GM18508 (cell line): ENCODE results near the gene PLXNC1.
A peak's percentile ranks its signal among the peaks of the same experiment; 100 is the strongest.

Experiments used
- ATAC-seq: cut with Tn5 transposase; IDR thresholded peaks from one replicate; pipeline ENCODE4 v1.9.1; 2021; ENCODE audit warnings: moderate number of reproducible peaks; ENCODE audit not compliant: insufficient read depth, unreplicated experiment

The PLXNC1 gene

DNA sequence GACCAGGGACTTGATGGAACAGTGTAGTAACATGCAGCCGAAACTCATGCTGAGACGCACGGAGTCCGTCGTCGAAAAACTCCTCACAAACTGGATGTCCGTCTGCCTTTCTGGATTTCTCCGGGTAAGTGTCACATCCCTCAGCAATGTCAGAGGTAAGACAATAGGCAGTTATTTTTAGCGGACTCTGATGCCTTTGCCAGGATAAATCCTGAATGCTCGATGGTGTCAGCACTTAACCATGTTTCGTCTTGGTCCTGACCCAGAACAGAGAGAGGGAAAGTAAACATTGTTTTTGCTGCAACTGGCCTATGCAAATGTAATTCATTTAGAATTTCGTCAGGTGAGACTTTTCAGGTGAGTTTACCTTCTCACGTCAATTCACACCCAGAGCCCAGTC lies 112.3 kb downstream of the PLXNC1 start:
- ATAC-seq, result no peak

DNA sequence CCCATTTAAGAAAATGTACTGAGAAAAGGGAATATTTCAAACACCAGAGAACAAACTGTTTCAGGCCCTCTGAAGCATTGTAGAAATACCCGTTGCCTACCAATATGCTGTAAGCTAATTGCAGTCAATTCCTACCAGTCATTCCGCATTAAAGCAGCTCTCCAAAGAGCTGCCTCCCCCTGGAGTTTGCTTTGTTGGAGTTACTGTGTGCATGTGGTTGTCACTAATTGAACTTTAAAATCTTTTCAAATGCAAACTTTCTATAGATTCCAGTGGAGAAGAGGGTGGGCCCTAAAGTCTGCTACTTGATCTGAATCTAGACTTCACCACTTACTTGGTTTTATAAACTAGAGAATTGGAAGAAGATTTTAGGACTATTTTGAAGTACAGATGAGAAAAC lies 112.7 kb downstream of the PLXNC1 start:
- ATAC-seq, result no peak

DNA sequence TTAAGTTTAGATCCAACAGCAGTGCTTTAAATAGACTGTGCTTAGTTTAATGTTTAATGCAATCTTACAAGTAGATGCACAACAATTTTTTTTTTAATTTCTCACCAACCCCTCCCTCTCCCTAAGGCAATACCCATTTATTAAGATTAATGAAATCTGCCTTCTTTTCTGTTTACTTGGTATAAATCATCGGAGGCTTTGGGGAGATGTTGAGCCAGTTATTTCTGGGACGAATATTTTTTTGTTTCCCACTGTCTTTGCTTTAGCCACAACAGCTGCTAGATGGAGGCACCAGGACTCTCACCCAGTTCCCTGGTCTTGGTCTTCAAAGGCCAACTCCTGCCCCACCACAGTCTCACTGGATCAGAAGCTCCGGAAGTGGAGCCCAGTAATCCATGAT lies 113.4 kb downstream of the PLXNC1 start:
- no peak for ATAC-seq

DNA sequence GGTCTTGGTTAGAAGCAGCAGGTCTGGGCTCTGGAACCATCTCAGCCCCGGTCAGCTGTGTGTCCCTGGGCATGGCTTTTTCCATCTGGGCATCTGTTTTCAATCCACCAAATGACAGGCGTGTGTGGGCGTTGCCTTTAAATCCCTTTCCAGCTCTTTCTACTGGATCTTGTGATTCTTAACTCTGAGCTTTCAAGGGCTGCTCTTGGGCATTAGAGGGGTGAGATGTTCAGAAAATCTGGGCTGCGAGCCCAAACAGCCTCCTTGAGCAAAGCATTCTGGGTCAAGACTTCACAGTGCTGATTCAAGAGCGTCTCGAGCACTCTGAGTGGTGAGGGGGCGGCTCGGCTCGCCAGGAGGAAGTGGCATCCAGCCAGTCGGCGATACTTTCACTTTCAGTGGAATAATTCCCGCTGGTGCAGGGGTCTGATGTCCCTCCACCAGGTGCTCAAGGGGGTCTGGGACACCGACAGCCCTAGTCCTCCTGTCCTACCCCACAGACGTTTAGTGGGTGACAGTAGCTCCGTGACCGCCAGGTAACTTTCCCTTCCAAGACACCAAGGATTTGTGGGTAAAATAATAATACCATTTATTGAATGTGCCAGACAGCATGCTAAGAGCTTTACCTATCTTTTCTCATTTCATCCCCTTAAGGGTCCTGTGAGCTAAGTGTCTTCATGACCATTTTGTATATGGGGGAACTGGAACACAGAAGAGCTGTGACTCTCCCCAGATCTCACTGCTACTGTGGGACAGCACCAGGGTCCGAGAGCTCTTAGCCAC lies 114.0 kb downstream of the PLXNC1 start:
- peak; percentile 44 for ATAC-seq

DNA sequence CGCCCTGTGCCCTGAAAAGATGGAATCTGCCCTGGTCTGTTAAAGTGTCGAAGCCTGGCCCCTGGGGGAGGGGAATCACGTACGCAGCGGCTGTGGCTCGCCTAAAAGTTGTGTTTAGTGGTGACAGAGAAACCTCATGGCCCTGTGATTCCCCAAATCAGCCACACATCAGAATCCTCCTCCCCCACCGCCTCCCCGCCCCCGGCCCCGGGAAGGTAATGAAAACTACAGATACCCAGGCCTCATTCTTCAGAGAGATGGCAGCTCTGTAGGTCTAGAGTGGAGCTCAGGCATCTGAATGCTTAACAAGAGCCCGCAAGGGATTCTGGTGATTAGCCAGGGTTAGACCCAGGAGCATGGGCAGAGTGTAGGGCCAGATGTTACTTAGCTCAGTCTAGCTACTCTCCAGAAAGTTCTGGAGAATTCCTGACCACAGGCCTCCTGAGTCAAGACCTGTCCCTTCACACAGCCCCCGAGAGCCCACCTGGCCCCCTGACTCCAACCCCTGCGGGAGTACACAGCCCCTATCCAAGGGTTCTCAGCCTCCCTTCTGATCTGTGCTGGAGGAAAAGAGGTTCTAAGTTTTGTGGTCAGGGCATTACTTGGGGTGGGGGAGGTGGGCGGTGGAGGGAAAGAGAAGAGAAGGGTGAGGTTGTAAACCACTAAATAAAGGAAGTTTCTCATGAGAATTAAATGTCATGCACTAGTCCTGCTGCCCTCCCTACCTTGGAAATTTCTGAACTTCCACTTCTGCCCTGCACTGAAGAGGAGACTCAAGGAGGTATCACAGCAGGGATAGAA lies 114.8 kb downstream of the PLXNC1 start:
- ATAC-seq, result peak; percentile 35

DNA sequence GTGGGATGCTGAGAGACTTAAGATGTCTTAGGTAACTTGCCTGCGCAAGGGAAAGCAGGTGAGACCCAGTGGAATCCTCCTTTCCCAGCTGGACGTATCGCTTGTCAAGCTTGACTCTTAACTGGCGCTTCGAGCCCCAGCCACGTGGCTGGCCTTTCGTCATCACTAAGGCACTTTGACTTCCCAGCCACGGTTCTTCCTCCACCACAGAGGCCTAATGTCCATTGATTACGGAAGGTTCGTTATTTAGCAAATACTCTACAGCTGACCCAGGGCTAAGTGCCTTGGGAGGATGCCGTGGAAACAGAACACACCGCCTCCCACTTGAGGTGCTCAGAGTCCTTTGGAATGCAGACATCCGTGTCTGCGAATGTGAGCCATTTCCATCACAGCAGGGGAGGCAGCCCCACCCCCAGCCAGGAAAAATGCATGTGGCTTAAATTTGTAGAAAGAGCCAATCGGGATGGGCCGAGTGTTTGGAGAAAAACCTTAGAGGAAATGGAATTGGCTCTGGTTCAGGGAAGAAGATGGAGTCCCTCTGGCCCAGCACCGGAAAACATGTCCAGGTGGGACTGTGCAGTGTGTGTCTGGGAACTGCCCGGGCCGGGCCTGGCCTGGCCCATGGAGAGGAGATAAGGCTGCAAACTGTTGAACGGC lies 115.7 kb downstream of the PLXNC1 start:
- ATAC-seq, result no peak

DNA sequence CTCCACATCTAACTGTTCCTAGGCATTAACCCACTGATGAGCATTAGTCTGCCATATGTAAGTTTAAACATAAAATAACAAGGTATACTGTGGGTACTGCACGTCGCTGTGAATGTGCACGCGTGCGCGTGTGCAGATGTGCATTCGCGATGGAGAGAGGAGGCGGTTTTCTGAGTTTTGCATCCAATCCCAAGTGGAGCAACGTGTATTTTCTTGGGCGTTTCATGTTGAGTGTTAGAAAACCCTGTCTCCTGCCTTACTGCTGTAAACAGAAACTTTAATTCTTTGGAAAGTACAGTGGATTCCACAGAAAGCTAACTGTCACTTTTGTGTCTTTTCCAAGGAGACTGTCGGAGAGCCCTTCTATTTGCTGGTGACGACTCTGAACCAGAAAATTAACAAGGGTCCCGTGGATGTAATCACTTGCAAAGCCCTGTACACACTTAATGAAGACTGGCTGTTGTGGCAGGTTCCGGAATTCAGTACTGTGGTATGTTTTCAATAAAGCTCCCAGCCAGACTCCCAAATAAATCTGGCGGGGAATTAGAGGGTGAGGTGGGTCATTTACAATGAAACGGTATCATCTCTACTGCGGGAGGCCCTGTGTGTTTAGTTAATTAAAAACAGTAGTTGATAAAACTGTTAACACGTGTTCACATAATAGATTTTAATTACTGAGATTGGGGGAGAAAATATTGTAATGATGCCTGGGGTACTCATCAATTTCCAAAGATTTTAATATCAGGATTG lies 116.5 kb downstream of the PLXNC1 start:
- ATAC-seq, result no peak

DNA sequence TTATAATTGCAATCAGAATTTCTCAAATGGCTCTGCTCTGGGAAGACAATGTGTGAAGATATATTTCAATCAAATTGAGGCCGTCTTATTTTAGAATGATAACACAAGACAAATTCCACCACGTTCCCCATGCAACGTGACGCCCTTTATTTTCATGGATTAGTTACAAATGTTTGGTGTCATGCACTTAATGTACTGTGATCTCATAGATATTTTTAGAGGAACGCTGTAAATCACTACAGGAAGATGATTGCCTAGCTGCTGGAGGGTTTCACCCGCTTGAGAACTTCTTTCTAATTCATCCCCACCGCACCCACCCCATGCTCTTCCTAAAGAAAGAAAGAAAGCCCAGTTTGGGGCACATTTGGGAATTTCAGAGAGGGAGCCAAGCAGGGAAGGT lies 117.2 kb downstream of the PLXNC1 start:
- ATAC-seq, result no peak

DNA sequence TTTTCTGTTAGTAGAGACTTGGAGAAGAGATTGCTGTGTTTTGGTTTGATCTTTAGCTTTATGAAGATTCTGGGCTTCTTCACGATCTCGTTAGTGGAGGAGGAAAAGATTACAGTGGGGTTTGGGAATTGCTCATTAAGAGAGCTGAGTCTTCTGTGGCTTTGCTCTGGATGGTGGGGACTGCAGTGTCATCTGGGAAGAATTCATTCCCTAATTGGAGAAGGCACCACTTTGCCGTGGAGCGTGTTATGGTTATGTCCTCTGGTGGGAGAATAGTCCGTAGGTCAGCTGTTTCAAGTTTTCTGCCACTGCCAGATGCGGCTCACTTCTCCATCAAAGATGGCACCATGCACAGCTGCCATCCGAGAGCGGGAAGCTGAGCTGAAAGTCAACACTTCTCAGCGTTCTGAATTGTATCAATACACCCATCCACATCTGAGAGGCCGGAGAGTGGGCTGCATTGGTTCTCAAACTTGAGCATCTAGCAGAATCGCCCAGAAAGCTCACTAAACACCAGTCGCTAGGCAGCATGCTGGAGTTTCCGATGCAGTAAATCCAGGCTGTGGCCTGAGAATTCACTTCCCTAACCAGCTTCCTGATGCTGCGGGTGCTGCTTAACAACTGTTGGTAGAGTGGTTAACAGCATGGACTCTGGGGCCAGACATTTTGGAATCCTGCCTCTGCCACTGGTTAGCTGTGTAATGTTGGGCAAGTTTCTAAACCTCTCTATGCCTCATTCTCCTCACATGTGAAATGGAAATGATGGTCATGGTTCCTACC lies 117.8 kb downstream of the PLXNC1 start:
- no peak for ATAC-seq

DNA sequence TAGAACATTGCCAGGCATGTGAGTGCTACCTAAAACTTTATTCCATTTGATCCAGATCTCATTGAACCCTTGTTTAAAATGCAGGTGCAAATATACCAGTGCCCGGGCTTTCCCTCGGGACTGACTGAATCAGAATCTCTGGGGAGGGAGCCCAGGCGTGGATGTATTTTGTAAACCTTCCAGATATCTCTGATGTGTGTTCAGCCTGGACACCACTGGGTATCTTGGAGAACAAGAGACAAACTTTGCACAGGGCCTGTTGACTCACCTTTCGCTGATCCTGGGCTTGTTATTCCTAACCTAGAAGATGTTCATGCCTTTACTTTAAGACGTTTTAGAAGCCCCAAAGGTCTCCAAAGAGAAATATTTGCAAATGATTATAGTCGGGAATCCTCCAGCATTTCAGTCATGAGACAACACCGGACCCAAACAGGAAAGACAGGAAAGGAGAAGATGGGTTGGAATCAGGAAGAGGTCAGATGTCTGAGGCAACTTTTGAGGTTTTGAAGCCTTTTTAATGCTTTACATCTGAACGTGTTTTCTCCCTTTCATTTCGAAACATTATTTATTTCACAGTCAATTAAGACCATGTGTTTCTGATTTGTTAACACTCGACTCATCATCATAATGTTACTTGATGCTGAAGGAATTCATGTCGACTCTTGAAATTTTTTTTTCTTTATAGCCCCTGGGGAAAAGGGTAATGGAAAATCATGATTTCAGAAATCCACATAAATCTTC lies 118.6 kb downstream of the PLXNC1 start:
- ATAC-seq, result no peak

DNA sequence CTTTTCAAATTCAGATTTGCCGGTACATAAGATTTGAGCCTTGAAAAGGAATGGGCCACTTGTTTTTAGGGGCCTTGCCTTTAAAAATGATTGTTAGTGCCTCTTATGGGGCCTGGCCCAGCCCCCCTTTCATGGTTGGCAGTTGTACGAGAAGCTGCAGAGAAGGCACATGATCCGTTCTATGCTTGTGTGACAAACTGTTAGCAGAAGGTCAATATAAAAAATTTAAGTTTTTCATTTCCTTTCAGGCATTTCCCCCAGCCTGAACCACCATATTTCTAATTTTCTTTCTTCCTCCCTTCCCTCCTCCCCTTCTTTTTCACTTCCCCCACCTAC lies 119.1 kb downstream of the PLXNC1 start:
- ATAC-seq, result no peak

DNA sequence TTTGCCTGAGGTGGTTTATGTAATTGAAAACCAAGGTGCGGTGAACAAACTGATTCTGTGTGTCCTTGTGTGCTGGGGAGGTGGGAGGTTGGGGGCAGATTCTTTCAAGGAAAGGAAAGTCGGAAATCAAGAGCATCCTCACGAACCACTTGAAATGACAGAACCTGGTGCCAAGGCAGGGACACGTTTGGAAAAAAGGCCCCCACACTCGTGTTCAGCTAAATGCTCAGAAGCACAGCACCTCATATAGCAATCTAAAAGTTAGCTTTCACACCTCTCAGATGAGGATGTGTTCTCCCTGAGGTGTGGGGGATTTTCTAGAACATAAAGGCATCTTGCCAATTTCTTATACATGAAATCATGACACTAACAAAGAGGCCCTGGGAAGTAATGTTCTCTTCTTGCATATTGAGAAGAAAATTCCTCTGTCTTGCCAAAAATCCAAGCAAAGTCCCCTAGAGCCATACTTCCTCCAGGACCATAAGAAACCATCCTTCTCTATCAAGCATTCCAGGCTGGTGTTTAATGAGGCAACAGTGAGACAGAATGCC lies 119.6 kb downstream of the PLXNC1 start:
- no peak for ATAC-seq

DNA sequence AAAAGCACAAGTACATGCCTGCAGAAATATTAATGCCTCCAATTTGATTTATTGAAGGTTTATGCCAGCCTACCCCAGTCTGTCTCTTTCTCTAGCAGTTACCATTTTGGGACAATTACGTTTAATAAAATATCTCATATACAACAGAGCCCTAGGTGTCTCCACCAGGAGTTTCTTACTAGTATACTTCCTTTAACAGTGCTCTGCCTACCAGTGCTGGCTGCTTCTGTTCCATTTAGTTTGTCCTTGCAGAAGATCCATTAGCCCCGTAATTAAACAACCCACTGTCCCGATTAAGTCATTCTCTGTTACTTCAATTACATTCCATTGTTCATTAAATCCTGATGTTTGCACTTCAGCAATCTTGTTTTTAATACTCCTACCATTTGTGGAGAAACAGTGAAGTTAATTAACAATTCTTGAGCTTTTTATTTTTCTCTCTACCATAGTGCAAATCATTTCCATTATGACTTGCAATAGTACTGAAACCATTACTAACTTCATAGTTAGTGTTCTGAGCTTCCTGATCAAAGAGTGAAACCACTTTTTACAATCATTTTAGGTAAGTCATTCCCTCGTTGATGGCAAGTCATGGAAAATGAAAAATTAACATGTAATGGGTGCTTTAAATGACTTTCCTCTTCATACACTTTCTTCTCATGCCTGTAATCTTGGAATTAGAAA lies 121.1 kb downstream of the PLXNC1 start:
- ATAC-seq, result no peak

DNA sequence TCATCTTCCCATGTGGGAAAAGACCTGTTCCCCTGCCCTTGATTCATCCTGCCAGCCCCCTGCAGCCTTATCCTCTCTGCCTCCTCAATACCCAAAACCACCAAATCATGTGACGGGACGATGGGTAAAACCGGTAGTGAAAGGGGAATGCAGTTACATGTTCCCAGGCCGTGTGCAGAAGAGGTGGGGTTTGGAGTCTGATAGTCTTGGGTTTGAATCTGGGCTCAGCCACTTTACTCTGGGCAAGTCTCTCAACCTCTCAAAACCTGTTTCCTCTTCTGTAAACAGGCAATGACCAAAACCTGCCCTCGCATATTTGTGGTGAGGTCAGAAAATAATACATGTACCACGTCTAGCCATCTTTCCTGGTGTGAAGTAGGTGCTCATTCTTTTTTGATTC lies 123.0 kb downstream of the PLXNC1 start:
- ATAC-seq, result no peak

DNA sequence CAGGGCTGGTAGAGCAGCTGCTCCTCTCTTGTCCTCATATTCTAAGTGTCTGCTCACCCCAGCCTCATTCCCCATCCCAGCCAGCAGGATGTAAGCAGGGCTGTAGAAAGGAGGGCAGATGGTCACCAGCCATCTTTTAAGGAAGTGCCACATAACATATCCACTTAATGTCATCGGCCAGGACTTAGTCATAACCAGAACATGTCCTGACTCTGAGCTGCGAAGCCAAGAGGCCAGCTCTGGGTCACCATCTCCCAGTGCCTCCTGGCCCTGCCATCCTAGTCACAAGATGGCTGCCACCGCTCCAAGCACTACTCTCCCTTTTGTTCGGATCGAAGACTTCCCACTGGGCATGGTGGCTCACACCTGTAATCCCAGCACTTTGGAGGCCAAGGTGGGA lies 123.9 kb downstream of the PLXNC1 start:
- no peak for ATAC-seq

DNA sequence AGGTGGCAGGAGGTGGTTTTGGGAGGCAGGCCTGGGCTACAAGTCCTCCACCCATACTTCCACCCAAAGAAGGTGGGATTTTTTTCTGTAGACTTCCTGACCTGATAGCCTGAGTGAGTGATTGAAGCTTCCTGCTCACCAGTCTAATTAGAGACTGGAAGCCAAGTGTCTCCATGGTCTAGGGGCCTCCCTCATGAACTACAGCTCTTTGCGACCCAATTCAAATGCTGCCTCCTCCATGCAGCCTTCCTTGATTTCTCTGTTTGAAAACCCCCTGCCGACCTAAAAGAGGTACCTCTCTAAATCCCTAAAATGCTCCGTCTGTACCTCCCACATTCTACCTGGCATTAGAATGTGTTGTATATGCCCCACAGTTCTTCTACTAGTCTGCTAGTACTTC lies 124.9 kb downstream of the PLXNC1 start:
- no peak for ATAC-seq

DNA sequence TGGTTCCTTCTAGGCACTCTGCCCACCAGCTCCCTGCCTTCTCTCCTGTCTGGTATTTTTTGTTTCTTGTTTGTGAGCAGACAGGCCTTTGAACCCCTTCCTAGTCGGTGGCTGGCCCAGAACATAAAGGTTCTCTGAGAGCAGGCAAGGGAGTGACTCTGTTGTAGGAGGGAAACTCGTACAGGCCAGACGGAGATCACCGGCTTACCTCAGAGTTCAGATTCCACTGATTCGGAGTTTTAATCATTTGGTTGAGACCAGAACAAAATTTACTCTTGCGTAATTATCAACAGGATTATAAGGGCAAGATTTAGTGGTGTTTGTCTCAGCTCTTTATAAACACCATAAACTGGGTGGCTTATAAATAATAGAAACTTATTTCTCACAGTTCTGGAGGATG lies 128.3 kb downstream of the PLXNC1 start:
- ATAC-seq, result no peak

DNA sequence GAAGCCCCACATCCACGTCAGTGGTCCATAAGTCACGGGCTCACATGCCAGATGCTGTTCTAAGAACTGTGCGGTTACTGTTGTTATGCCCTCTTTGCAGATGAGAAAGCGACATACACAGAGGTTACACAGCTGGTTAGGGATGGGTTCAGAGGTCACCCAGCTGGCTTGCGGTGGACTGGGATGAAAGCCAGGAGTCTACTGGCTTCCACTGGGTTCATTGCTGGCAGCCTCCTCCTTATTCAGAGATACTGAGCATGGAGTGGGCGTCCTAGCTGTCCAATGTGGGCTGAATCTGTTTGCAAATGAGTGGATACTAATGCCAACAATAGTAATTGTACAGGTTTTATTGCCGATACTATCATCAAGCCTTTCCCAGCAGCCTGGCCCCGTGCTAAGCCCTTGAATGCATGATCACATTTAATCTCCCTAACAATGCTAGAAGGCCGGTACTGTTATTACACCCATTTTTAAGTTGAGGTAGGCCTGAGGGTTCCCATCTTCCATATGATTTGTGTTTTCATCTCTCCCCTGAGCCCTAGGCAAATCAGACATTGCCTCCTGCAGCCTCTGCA lies 129.1 kb downstream of the PLXNC1 start:
- no peak for ATAC-seq
